SK-N-SH treated with all-trans-retinoic acid at 6 μM for 48 hours (cell line): ENCODE results near the gene TJP2.

Source experiments
- ATAC-seq: fragments of 200-7000 bp; cut with Tn5 transposase; 3 replicates; pipeline ENCODE4 v1.9.1; 2020; ENCODE audit warnings: mild to moderate bottlenecking, moderate library complexity
- ARNTL ChIP-seq: fragments of 450-650 bp; formaldehyde crosslinking; IDR thresholded peaks from 2 replicates; pipeline ENCODE4 v1.5.0; 2020; ENCODE audit warnings: low read depth, mild to moderate bottlenecking, moderate library complexity, borderline replicate concordance
- BACH2 ChIP-seq: fragments of 250-450 bp; sonication (Bioruptor Pico); IDR thresholded peaks from 2 replicates; pipeline ENCODE4 v1.9.0; 2021; ENCODE audit warnings: mild to moderate bottlenecking, borderline replicate concordance
- CREB5 ChIP-seq: fragments of 250-450 bp; sonication (Bioruptor Pico); IDR thresholded peaks from 2 replicates; pipeline ENCODE4 v1.5.1; 2020; ENCODE audit warnings: low read depth, mild to moderate bottlenecking, moderate library complexity
- CSDC2 ChIP-seq: fragments of 250-450 bp; sonication (Bioruptor Pico); IDR thresholded peaks from 2 replicates; pipeline ENCODE4 v1.5.0; 2020; ENCODE audit warnings: mild to moderate bottlenecking, moderate library complexity
- CSRNP3 ChIP-seq: fragments of 250-450 bp; sonication (Bioruptor Pico); IDR thresholded peaks from 2 replicates; pipeline ENCODE4 v1.5.1; 2021; ENCODE audit warnings: mild to moderate bottlenecking, moderate library complexity
- ESRRG ChIP-seq: fragments of 250-450 bp; sonication (Bioruptor Pico); IDR thresholded peaks from 2 replicates; pipeline ENCODE4 v1.6.1; 2021; ENCODE audit warnings: mild to moderate bottlenecking
- ISL1 ChIP-seq: fragments of 250-450 bp; sonication (Bioruptor Pico); IDR thresholded peaks from 2 replicates; pipeline ENCODE4 v2.1.2; 2022; ENCODE audit warnings: mild to moderate bottlenecking, moderate library complexity
- OSR1 ChIP-seq: fragments of 250-450 bp; sonication (Bioruptor Pico); IDR thresholded peaks from 2 replicates; pipeline ENCODE4 v1.8.0; 2022; ENCODE audit warnings: moderate library complexity, mild to moderate bottlenecking, inconsistent platforms
- PATZ1 ChIP-seq: fragments of 250-450 bp; sonication (Bioruptor Pico); IDR thresholded peaks from 2 replicates; pipeline ENCODE4 v1.8.0; 2020; ENCODE audit warnings: mild to moderate bottlenecking, moderate library complexity, borderline replicate concordance
- POU6F1 ChIP-seq: fragments of 250-450 bp; sonication (Bioruptor Pico); IDR thresholded peaks from 2 replicates; pipeline ENCODE4 v1.8.0; 2021; ENCODE audit warnings: low read depth, mild to moderate bottlenecking, moderate library complexity, borderline replicate concordance
- PPARA ChIP-seq: fragments of 250-450 bp; sonication (Bioruptor Pico); IDR thresholded peaks from 2 replicates; pipeline ENCODE4 v1.5.0; 2020; ENCODE audit warnings: mild to moderate bottlenecking, borderline replicate concordance
- RARB ChIP-seq: fragments of 250-450 bp; sonication (Bioruptor Pico); IDR thresholded peaks from 2 replicates; pipeline ENCODE4 v1.8.0; 2021; ENCODE audit warnings: mild to moderate bottlenecking, moderate library complexity
- TCF4 ChIP-seq: fragments of 250-450 bp; sonication (Bioruptor Pico); IDR thresholded peaks from 2 replicates; pipeline ENCODE4 v1.8.0; 2021; ENCODE audit warnings: mild to moderate bottlenecking, moderate library complexity, borderline replicate concordance
- TSHZ2 ChIP-seq: fragments of 250-450 bp; sonication (Bioruptor Pico); IDR thresholded peaks from 2 replicates; pipeline ENCODE4 v1.5.0; 2020; ENCODE audit warnings: mild to moderate bottlenecking, moderate library complexity
- ZC3H10 ChIP-seq: fragments of 250-450 bp; sonication (Bioruptor Pico); IDR thresholded peaks from 2 replicates; pipeline ENCODE4 v1.5.1; 2021; ENCODE audit warnings: mild to moderate bottlenecking, moderate library complexity
- ZFP3 ChIP-seq: fragments of 250-450 bp; sonication (Bioruptor Pico); IDR thresholded peaks from 2 replicates; pipeline ENCODE4 v1.5.0; 2020; ENCODE audit warnings: mild to moderate bottlenecking, moderate library complexity
- ZFP30 ChIP-seq: fragments of 450-650 bp; formaldehyde crosslinking; IDR thresholded peaks from 2 replicates; pipeline ENCODE4 v1.5.0; 2022; ENCODE audit warnings: mild to moderate bottlenecking, moderate library complexity
- ZNF565 ChIP-seq: fragments of 450-650 bp; formaldehyde crosslinking; conservative IDR thresholded peaks from 2 replicates; pipeline ENCODE4 v1.5.0; 2020; ENCODE audit warnings: low read depth, mild to moderate bottlenecking, moderate library complexity
- ZNF70 ChIP-seq: fragments of 450-650 bp; formaldehyde crosslinking; IDR thresholded peaks from 2 replicates; pipeline ENCODE4 v1.5.0; 2020; ENCODE audit warnings: mild to moderate bottlenecking, moderate library complexity
- ZNF8 ChIP-seq: fragments of 450-650 bp; formaldehyde crosslinking; IDR thresholded peaks from 2 replicates; pipeline ENCODE4 v1.5.0; 2020; ENCODE audit warnings: mild to moderate bottlenecking, moderate library complexity

Gene TJP2

GRCh38 chr9:69264526-69264925 is 90.4 kb downstream of the TJP2 start:
- ATAC-seq: peak; percentile 23; the same call in 2 of the 3 replicates

GRCh38 chr9:69265891-69266290 is 91.8 kb downstream of the TJP2 start:
- ATAC-seq: no peak
- TF ChIP-seq ISL1 (CRISPR knock-in tag) (no peak), ZFP30 (CRISPR knock-in tag) (no peak), ZNF8 (CRISPR knock-in tag) (no peak), CSRNP3 (no peak), TSHZ2 (CRISPR knock-in tag) (no peak)

More at GRCh38 chr9:69264526-69264925, 90.4 kb downstream of the TJP2 start:
- TF ChIP-seq RARB (no peak), ZFP3 (no peak), ZNF70 (CRISPR knock-in tag) (no peak), CREB5 (CRISPR knock-in tag) (no peak), ISL1 (CRISPR knock-in tag) (no peak)

GRCh38 chr9:69272212-69272611 is 98.1 kb downstream of the TJP2 start:
- TF ChIP-seq ZNF565 (CRISPR knock-in tag) (no peak), ZFP30 (CRISPR knock-in tag) (no peak)
- no peak for ATAC-seq

- no peak for TF ChIP-seq PPARA (CRISPR knock-in tag)
- TF ChIP-seq ZNF8 (CRISPR knock-in tag): no peak
- TF ChIP-seq TSHZ2 (CRISPR knock-in tag): no peak
- no peak for TF ChIP-seq ZFP3
- TF ChIP-seq TCF4: no peak
- no peak for TF ChIP-seq CSDC2
- no peak for TF ChIP-seq OSR1
- TF ChIP-seq RARB: no peak
- no peak for TF ChIP-seq BACH2 (CRISPR knock-in tag)
- TF ChIP-seq PATZ1: no peak
- no peak for TF ChIP-seq ZNF565 (CRISPR knock-in tag)
- no peak for TF ChIP-seq ESRRG
- no peak for TF ChIP-seq POU6F1 (CRISPR knock-in tag)
- no peak for TF ChIP-seq ZC3H10 (CRISPR knock-in tag)
- no peak for TF ChIP-seq ARNTL (CRISPR knock-in tag)
- TF ChIP-seq CREB5 (CRISPR knock-in tag): no peak
- TF ChIP-seq, all 23 proteins: peak for 0
- no peak for ATAC-seq
Observed at GRCh38 chr9:69273161-69273560, 99.1 kb downstream of the TJP2 start.
